ENCODE results near the gene TNS1.

The TNS1 gene

DNA sequence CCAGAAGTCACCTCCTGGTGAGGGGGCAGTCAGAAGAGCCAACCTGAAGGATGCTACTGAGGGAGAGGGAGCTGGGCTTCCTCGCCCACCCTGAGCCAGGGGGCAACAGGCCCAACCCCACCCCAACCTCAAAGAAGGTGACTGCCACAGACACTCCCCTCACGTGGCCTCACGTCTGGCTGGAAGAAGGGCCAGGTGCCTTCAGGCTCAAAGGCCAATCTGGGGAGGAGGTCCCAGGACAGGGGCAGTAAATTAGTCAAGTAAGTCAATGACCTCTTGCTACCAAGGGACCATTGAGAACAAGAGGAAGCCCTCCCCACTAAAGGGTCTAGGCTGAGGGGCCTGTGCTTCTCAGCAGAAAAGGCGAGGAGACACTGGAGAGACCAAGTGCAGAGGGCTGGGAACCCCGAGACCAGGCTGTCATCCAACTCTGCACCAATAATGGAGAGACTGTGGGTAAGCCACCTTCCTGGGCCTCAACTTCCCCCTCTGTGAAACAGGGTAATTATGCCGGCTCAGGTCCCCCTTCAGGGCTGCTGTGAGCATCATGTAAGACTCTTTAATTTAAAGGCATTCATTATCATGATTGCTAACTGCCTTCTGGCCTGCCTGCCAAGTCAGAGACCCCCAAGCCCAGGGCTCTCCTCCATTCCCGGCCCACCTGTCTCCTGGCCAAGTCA is 20.2 kb upstream of the TNS1 start:
- peaks cover 11% of the 10 kb centered on the region for H3K4me1 ChIP-seq
- no peaks in the 10 kb centered on the region for H3K36me3 ChIP-seq
- H3K9me3 ChIP-seq = no peaks in the 10 kb centered on the region
- no peak overlapping the region for H3K4me3 ChIP-seq (ENCODE audit: low read depth, low read length)
- no peak for DNase-seq
- H3K27me3 ChIP-seq = no peaks in the 10 kb centered on the region
- TF ChIP-seq, protein P1, sequence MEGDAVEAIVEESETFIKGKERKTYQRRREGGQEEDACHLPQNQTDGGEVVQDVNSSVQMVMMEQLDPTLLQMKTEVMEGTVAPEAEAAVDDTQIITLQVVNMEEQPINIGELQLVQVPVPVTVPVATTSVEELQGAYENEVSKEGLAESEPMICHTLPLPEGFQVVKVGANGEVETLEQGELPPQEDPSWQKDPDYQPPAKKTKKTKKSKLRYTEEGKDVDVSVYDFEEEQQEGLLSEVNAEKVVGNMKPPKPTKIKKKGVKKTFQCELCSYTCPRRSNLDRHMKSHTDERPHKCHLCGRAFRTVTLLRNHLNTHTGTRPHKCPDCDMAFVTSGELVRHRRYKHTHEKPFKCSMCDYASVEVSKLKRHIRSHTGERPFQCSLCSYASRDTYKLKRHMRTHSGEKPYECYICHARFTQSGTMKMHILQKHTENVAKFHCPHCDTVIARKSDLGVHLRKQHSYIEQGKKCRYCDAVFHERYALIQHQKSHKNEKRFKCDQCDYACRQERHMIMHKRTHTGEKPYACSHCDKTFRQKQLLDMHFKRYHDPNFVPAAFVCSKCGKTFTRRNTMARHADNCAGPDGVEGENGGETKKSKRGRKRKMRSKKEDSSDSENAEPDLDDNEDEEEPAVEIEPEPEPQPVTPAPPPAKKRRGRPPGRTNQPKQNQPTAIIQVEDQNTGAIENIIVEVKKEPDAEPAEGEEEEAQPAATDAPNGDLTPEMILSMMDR (IDR thresholded peaks at IDR 0.05; ENCODE audit: low read depth, low read length) = no peak

DNA sequence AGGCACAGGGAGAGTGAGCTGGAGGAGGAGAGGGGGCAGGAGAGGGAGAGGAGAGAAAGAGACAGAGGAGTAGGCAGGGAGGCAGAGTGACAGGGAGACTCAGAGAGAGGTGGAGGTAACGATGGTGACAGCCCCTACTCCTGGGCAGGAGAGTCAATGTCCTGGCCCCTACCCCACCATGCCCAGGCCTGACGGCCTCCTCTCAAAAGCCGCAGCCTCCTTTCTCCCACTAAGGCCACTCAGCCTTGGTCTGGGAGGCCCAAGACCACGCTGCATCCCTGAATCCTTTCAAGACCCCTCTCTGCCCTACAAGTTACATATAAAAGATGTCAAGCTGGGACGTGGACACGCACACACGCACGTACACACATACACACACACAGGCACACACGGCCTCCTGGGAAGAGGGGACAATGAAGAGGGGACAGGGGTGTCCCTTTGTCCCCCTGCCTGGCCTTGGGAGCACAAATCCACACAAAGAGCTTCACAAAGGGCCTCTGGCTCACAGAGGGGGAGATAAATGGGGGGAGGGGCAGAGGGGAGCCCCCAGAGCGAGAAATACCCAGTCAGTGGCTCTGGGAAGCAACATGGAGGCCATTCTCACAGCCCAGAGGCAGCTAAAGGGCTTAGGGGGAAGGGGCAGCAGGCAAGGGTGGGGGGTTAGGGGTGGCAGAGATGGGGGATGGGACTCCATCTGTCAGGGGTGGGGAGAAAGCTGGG is 19.5 kb upstream of the TNS1 start:
- H3K4me1 ChIP-seq = peaks cover 18% of the 10 kb centered on the region
- H3K9me3 ChIP-seq = no peaks in the 10 kb centered on the region
- no peaks in the 10 kb centered on the region for H3K27me3 ChIP-seq
- no peaks in the 10 kb centered on the region for H3K36me3 ChIP-seq
- peak; percentile 4 for DNase-seq
- TF ChIP-seq, protein P1 (IDR thresholded peaks at IDR 0.05; ENCODE audit: low read depth, low read length) = no peak
- no peak overlapping the region for H3K4me3 ChIP-seq (ENCODE audit: low read depth, low read length)

DNA sequence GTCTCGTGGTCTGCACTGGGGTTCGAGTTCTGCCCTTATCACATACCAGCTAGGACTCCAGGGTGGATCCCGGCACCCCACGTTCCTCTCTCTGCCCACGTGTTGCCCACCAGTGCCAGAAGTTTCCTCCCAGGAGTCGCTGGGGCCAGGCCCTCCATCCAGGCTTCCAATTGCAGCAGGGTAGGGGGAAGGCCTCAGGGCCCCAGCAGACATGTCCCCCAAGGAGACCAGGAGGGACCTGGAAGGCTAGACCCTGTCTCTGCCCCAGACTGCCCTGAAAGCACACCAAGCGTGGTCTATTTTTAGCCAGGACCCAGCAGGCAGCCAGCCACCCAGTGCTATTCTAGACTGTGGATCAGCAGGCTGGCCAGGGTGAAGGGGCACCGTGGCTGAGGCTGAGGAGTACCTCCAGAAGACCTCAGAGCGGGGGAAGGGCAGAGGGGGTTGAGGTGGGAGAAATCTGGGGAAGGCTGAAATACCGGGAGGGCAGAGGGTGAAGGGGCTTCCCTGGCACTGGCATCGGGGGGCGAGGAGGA is 18.8 kb upstream of the TNS1 start:
- TF ChIP-seq, protein P1 (IDR thresholded peaks at IDR 0.05; ENCODE audit: low read depth, low read length) = no peak
- no peaks in the 10 kb centered on the region for H3K9me3 ChIP-seq
- no peaks in the 10 kb centered on the region for H3K36me3 ChIP-seq
- peaks cover 24% of the 10 kb centered on the region for H3K4me1 ChIP-seq
- peak; percentile 11 for DNase-seq
- no peaks in the 10 kb centered on the region for H3K27me3 ChIP-seq
- H3K4me3 ChIP-seq (ENCODE audit: low read depth, low read length) = no peak overlapping the region

DNA sequence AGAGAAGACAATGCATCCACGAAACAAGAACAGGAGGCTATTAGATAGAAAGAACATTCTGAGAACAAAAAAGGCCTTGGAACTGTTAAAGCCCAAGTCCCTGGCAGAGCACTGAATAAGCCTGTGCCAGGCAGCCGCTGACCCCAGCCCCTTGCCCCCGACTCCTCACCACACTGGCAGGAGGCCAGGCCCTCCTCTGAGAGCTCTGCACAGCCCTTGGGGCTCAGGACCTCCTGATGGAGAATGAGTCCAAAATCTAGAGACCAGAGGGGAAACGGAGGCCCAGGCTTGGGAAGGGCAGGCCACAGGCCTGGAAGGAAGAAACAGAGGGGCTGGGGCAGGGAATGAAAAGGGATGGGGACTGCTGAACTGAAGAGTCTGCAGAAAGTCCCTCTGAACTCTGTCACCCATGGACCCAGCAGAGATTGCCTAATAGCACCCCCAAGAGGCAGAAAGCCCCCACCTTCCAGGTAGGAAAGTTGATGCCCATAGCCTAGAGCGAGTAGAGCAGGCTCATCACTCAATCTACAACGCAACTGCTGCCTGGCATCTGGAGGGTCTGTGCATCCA is 18.3 kb upstream of the TNS1 start:
- TF ChIP-seq, protein P1 (IDR thresholded peaks at IDR 0.05; ENCODE audit: low read depth, low read length) = no peak
- Histone ChIP-seq H3K36me3 (no peaks in the 10 kb centered on the region), H3K4me3 (ENCODE audit: low read depth, low read length) (no peak overlapping the region), H3K9me3 (no peaks in the 10 kb centered on the region), H3K27me3 (no peaks in the 10 kb centered on the region), H3K4me1 (peaks cover 28% of the 10 kb centered on the region)
- peak; percentile 10 for DNase-seq

DNA sequence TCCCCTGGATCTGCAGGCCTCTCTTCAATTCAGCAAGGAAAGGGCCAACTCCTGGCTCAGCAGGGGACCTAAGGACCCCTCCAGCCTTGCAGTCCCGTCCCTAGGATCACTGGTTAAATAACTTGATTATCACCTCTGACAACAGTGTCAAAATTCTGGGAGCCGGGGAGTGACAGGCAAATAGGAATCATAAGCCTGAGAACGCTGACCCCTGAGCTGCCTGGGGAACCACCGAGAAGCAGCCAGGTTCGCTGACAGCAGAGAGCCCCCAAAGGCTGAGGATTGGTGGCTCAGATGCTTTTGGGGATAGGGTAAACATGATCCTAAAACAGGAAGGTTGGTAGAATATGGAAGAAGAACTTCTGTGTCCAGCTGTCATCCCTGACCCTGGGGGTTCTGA is 17.5 kb upstream of the TNS1 start:
- TF ChIP-seq, protein P1 (IDR thresholded peaks at IDR 0.05; ENCODE audit: low read depth, low read length) = no peak
- DNase-seq = no peak
- no peaks in the 10 kb centered on the region for H3K9me3 ChIP-seq
- H3K4me3 ChIP-seq (ENCODE audit: low read depth, low read length) = no peak overlapping the region
- peaks cover 29% of the 10 kb centered on the region for H3K4me1 ChIP-seq
- no peaks in the 10 kb centered on the region for H3K27me3 ChIP-seq
- H3K36me3 ChIP-seq = no peaks in the 10 kb centered on the region

Data from BE2C (cell line).